Measurements from ENCODE around the gene PRRT4. TPM values are rescaled to one million over a fixed set of nuclear protein-coding genes. Genes with fewer than 3 reads are reported as not detected.

Gene PRRT4
- total and polyA plus RNA-seq, 9 of the 15 experiments (the other 6 are each of a cell fraction or from before 2014, with no cell fraction given) = not detected

GRCh38 chr7:128366300-128366699, 4.8 kb upstream of the PRRT4 start:
- TF ChIP-seq PRMT5 (CRISPR knock-in tag; IDR thresholded peaks at IDR 0.05) (no peak), MEF2A (IDR thresholded peaks at IDR 0.05; ENCODE audit: control insufficient read depth, low read depth, low read length) (0 out of 2 replicates have a peak, but pooled peaks have one; percentile 32), MAFK (IDR thresholded peaks at IDR 0.05; ENCODE audit: low read length) (no peak), RERE (CRISPR knock-in tag; IDR thresholded peaks at IDR 0.05; ENCODE audit: borderline replicate concordance) (0 out of 2 replicates have a peak, but pooled peaks have one; percentile 33), HOXB6 (CRISPR knock-in tag; IDR thresholded peaks at IDR 0.05; ENCODE audit: borderline replicate concordance) (no peak), ZNF395 (CRISPR knock-in tag; IDR thresholded peaks at IDR 0.05) (no peak), CTBP1 (IDR thresholded peaks at IDR 0.05; ENCODE audit: borderline replicate concordance) (no peak), HNRNPK (IDR thresholded peaks at IDR 0.05; ENCODE audit: low read depth, low read length, poor library complexity, severe bottlenecking) (no peak)
- ATAC-seq (peak; percentile 13; the same call in 2 of the 3 replicates), FAIRE-seq (no peak), DNase-seq (ENCODE audit: extremely low read depth in 1 of 4, low spot score in 3 of 4) (no peak)
- in situ Hi-C loops (cut with MboI) (no loop called here), intact Hi-C loops (cut with micrococcal nuclease) (no loop called here)
- no peak overlapping the region for H3K9ac ChIP-seq (ENCODE audit: insufficient read depth in 1 of 2, low read depth in 2 of 2, low read length in 2 of 2)
- no peak overlapping the region for H3K4me3 ChIP-seq
- POLR2A ChIA-PET = no interaction called here
- no peaks in the 10 kb centered on the region; the same call in 1 of the 2 replicates for H4K20me1 ChIP-seq (replicated peaks; ENCODE audit: control insufficient read depth, insufficient read depth, low read length)
- H3K27me3 ChIP-seq (ENCODE audit: control insufficient read depth in 2 of 2, insufficient read depth in 2 of 2, low read length in 2 of 2) = peaks cover 30 to 36% of the 10 kb centered on the region in 2 experiments
- H3K4me2 ChIP-seq (ENCODE audit: insufficient read depth, low read length) = no peak overlapping the region
- 0% methylated on average over 1 of the region's 1 CpG for WGBS (ENCODE audit: insufficient coverage, low coverage, missing lambda C conversion rate)
- CTCF ChIA-PET (ENCODE audit: low intra/inter-chr PET ratio) = no interaction called here
- no peaks in the 10 kb centered on the region for H3K9me1 ChIP-seq (ENCODE audit: control insufficient read depth, insufficient read depth, low read length)
- no peaks in the 10 kb centered on the region for H3K79me2 ChIP-seq (ENCODE audit: control insufficient read depth, insufficient read depth, low read length)
- no peak overlapping the region for H2AFZ ChIP-seq (ENCODE audit: low read depth, low read length)
- H3K36me3 ChIP-seq (ENCODE audit: control insufficient read depth, insufficient read depth, low read length) = no peaks in the 10 kb centered on the region
- no peaks in the 10 kb centered on the region for H3K9me3 ChIP-seq (replicated peaks; ENCODE audit: control insufficient read depth, insufficient read depth, low read depth, low read length)
- peaks cover 6 to 7% of the 10 kb centered on the region in 2 experiments; a peak in 3 of 5 replicates for H3K4me1 ChIP-seq (replicated peaks in 1 of 2; ENCODE audit: control insufficient read depth in 2 of 2, insufficient read depth in 2 of 2, low read length in 2 of 2)
- BruUV-seq (replicated peaks) = no TSS peak
- H3K27ac ChIP-seq (ENCODE audit: extremely low read depth, low read depth, low read length) = no peak overlapping the region

All from K562 (cell line).